PC-9 (cell line): ENCODE results near the gene FBP1. TPM values are rescaled to one million over a fixed set of nuclear protein-coding genes. Genes with fewer than 3 reads are reported as not detected.

Source experiments
- BruUV-seq: library from RNA; stranded (reverse); fragments of 400-500 nt; replicated peaks from 2 replicates; lab custom pipeline; 2021; lab: Mats Ljungman, UMichigan
- CTCF ChIA-PET: fragments of 300-600 bp; sonication (Branson Sonifier 250); formaldehyde crosslinking; loops from one replicate; lab custom pipeline; 2022; ENCODE audit warnings: antibody characterized with exemption; lab: Charles Lee
- POLR2A ChIA-PET: fragments of 300-600 bp; sonication (Branson Sonifier 250); formaldehyde crosslinking; loops from one replicate; lab custom pipeline; 2022; ENCODE audit warnings: antibody characterized with exemption; ENCODE audit not compliant: unreplicated experiment; lab: Charles Lee
- DNase-seq, 2 experiments: peaks; one replicate each; pipeline versions ENCODE4 v3.0.0 to v3.0.0-alpha.2; 2015 to 2022; ENCODE audit warnings: mixed read lengths in 1 of 2
- H2AFZ ChIP-seq: fragments of 200-600 bp; sonication (generic); 2 replicates; pipeline ENCODE4 v1.8.1; 2017; ENCODE audit warnings: antibody characterized with exemption
- H3F3A ChIP-seq: fragments of 200-600 bp; sonication (generic); 2 replicates; pipeline ENCODE4 v1.8.1; 2017; ENCODE audit warnings: antibody characterized with exemption, mild to moderate bottlenecking, low read depth; ENCODE audit not compliant: insufficient read depth
- H3K27ac ChIP-seq: fragments of 200-600 bp; sonication (generic); 2 replicates; pipeline ENCODE4 v1.6.1; 2016; ENCODE audit warnings: mixed run types
- H3K27me3 ChIP-seq: fragments of 200-600 bp; sonication (generic); 2 replicates; pipeline ENCODE4 v1.6.1; 2016; ENCODE audit warnings: low read depth, mixed run types; ENCODE audit not compliant: insufficient read depth
- H3K36me3 ChIP-seq: fragments of 200-600 bp; sonication (generic); 2 replicates; pipeline ENCODE4 v1.6.1; 2016; ENCODE audit warnings: low read depth, mixed run types
- H3K4me1 ChIP-seq: fragments of 200-600 bp; sonication (generic); replicated peaks from 2 replicates; pipeline ENCODE4 v1.6.1; 2016; ENCODE audit warnings: mixed run types; ENCODE audit not compliant: insufficient read depth
- H3K4me2 ChIP-seq: fragments of 200-600 bp; sonication (generic); 2 replicates; pipeline ENCODE4 v1.6.1; 2017; ENCODE audit warnings: mixed run types
- H3K4me3 ChIP-seq: fragments of 200-600 bp; sonication (generic); 2 replicates; pipeline ENCODE4 v1.6.1; 2016; ENCODE audit warnings: mixed run types
- H3K79me2 ChIP-seq: fragments of 200-600 bp; sonication (generic); 2 replicates; pipeline ENCODE4 v1.6.1; 2017; ENCODE audit warnings: low read depth, mixed run types
- H3K9me2 ChIP-seq: fragments of 200-600 bp; sonication (generic); 2 replicates; pipeline ENCODE4 v1.8.1; 2017; ENCODE audit warnings: mild to moderate bottlenecking; ENCODE audit not compliant: insufficient read depth
- H3K9me3 ChIP-seq: fragments of 200-600 bp; sonication (generic); 2 replicates; pipeline ENCODE4 v1.8.1; 2016; ENCODE audit warnings: low read depth; ENCODE audit not compliant: insufficient read depth
- H4K20me1 ChIP-seq: fragments of 200-600 bp; sonication (generic); 2 replicates; pipeline ENCODE4 v1.8.1; 2017; ENCODE audit not compliant: insufficient read depth
- EZH2 ChIP-seq: fragments of 200-600 bp; sonication (generic); IDR thresholded peaks from 2 replicates; pipeline ENCODE4 v1.8.0; 2017; ENCODE audit warnings: antibody characterized with exemption, low read depth
- intact Hi-C: fragments of 100-400 bp; cut with micrococcal nuclease; formaldehyde crosslinking; loops from one replicate; pipeline ENCODE4 v1.10.0; 2022; ENCODE audit not compliant: unreplicated experiment
- total RNA-seq: library from RNA; stranded (reverse); gene quantifications from 2 replicates; pipeline ENCODE4 v1.2.3, GENCODE V29; 2021
- TF ChIP-seq, protein P1 (sequence below): fragments of 200-600 bp; sonication (generic); conservative IDR thresholded peaks from 2 replicates; pipeline ENCODE4 v1.6.1; 2017; ENCODE audit warnings: mixed run types, antibody characterized with exemption, mild to moderate bottlenecking, moderate library complexity

Gene FBP1
- total RNA-seq, 1 experiment from 2014 or later, result 34.9 TPM

DNA sequence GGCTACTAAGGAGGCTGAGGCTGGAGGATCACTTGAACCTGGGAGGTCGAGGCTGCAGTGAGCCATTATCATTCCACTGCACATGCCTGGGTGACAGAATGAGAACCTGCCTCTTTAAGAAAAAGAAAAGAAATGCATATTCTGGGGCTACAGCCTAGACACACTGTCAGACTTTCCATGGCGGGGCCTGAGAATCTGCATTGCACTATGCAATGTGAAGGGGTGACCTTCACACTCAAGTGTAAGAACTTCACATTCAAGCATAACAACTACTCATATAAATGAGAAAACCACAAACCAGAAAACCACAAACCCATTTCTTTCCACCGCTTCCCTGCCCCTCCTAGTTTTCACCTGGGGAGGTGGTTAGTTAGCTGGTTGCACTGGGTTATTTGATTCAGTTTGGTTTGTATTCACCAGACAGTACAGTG lies 27.7 kb downstream of the FBP1 start:
- Histone ChIP-seq H3K4me1 (no peaks in the 10 kb centered on the region), H3K9me3 (no peaks in the 10 kb centered on the region), H3K79me2 (no peaks in the 10 kb centered on the region), H4K20me1 (no peaks in the 10 kb centered on the region), H2AFZ (no peak overlapping the region), H3K27ac (no peak overlapping the region), H3K9me2 (no peaks in the 10 kb centered on the region), H3K36me3 (peaks cover 10% of the 10 kb centered on the region), H3K27me3 (no peaks in the 10 kb centered on the region), H3F3A (peaks cover 5% of the 10 kb centered on the region; the same call in 1 of the 2 replicates), H3K4me3 (no peak overlapping the region), H3K4me2 (no peak overlapping the region)
- ChIA-PET POLR2A (no interaction called here), CTCF (no interaction called here)
- no TSS peak for BruUV-seq
- no peak for DNase-seq
- no peak for TF ChIP-seq EZH2
- TF ChIP-seq, protein P1, sequence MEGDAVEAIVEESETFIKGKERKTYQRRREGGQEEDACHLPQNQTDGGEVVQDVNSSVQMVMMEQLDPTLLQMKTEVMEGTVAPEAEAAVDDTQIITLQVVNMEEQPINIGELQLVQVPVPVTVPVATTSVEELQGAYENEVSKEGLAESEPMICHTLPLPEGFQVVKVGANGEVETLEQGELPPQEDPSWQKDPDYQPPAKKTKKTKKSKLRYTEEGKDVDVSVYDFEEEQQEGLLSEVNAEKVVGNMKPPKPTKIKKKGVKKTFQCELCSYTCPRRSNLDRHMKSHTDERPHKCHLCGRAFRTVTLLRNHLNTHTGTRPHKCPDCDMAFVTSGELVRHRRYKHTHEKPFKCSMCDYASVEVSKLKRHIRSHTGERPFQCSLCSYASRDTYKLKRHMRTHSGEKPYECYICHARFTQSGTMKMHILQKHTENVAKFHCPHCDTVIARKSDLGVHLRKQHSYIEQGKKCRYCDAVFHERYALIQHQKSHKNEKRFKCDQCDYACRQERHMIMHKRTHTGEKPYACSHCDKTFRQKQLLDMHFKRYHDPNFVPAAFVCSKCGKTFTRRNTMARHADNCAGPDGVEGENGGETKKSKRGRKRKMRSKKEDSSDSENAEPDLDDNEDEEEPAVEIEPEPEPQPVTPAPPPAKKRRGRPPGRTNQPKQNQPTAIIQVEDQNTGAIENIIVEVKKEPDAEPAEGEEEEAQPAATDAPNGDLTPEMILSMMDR, result no peak
- intact Hi-C loops, result no loop called here

DNA sequence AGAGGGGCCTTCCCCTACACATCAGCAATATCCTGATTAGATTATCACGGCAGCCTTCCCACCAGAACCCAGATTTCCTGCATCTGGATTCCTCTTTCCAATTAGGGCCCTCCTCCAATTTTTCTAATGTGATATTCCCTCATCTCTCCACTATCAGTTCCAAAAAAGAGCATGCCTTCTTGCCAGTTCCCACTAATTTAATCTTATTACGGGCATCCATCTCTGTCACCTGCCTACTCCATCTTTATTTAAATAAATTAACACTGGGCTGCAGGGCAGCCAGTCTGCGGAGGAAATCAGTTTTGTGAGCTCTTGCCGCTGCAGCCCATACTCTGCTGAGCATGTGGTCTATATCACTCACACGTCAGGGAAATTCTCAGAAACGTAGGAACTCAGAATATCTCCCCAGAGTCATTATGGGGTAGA lies 29.1 kb downstream of the FBP1 start:
- H4K20me1 ChIP-seq, result no peaks in the 10 kb centered on the region
- H3K79me2 ChIP-seq, result no peaks in the 10 kb centered on the region
- no peak for TF ChIP-seq EZH2
- TF ChIP-seq, protein P1, result no peak
- ChIA-PET CTCF (no interaction called here), POLR2A (no interaction called here)
- no peak overlapping the region for H3K4me3 ChIP-seq
- no peaks in the 10 kb centered on the region for H3K4me1 ChIP-seq
- no peak overlapping the region for H3K27ac ChIP-seq
- H3K27me3 ChIP-seq, result no peaks in the 10 kb centered on the region
- H3K9me3 ChIP-seq, result no peaks in the 10 kb centered on the region
- peaks cover 5% of the 10 kb centered on the region; the same call in 1 of the 2 replicates for H3F3A ChIP-seq
- no peaks in the 10 kb centered on the region for H3K9me2 ChIP-seq
- DNase-seq, result no peak
- BruUV-seq, result no TSS peak
- no peak overlapping the region for H3K4me2 ChIP-seq
- H3K36me3 ChIP-seq, result peaks cover 13% of the 10 kb centered on the region
- intact Hi-C loops, result no loop called here
- no peak overlapping the region for H2AFZ ChIP-seq

DNA sequence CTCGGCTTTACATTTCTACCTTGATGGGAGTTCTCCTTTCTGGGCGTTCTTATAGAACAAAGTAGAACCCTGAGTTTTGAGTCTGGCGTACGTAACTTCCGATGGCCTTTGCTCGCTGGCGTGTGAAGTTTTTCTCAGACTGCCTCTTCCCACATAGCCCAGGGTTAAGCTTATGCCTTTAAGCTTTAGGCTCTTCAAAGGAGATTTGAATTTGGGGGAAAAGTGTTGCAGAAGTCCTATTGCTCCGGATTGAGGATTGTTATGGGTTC lies 32.0 kb downstream of the FBP1 start:
- BruUV-seq, result no TSS peak

More for the DNA sequence above, 32.0 kb downstream of the FBP1 start:
- TF ChIP-seq, protein P1, result no peak
- no peak for TF ChIP-seq EZH2
- Histone ChIP-seq H3K4me2 (no peak overlapping the region), H3F3A (peaks cover 23% of the 10 kb centered on the region; the same call in 1 of the 2 replicates), H3K36me3 (peaks cover 21% of the 10 kb centered on the region), H3K9me2 (no peaks in the 10 kb centered on the region), H3K79me2 (no peaks in the 10 kb centered on the region), H3K4me1 (no peaks in the 10 kb centered on the region), H3K9me3 (no peaks in the 10 kb centered on the region), H3K27me3 (no peaks in the 10 kb centered on the region), H2AFZ (no peak overlapping the region), H3K27ac (no peak overlapping the region), H3K4me3 (no peak overlapping the region), H4K20me1 (no peaks in the 10 kb centered on the region)
- DNase-seq, result no peak
- CTCF ChIA-PET, result no interaction called here
- intact Hi-C loops, result loop anchor here (10.0 kb wide), 1 partner anchor 543 kb away; no protein-coding TSS in a partner anchor
- POLR2A ChIA-PET, result interaction anchor here (0.6 to 0.7 kb wide), 2 partner anchors 62 to 1039 kb away, joined by 3 to 9 read pairs; no protein-coding TSS in a partner anchor
